Skeletal muscle cell (primary cell): ENCODE results near the gene KIF15.

ENCODE experiments used
- DNase-seq: peaks from one replicate; pipeline ENCODE4 v3.0.0-alpha.2; 2010; ENCODE audit warnings: low read depth
- H3K4me3 ChIP-seq: 2 replicates; pipeline ENCODE4 v1.5.1; 2011; ENCODE audit warnings: low read depth, mild to moderate bottlenecking, control low read depth, low read length, moderate library complexity

KIF15 gene, protein sequence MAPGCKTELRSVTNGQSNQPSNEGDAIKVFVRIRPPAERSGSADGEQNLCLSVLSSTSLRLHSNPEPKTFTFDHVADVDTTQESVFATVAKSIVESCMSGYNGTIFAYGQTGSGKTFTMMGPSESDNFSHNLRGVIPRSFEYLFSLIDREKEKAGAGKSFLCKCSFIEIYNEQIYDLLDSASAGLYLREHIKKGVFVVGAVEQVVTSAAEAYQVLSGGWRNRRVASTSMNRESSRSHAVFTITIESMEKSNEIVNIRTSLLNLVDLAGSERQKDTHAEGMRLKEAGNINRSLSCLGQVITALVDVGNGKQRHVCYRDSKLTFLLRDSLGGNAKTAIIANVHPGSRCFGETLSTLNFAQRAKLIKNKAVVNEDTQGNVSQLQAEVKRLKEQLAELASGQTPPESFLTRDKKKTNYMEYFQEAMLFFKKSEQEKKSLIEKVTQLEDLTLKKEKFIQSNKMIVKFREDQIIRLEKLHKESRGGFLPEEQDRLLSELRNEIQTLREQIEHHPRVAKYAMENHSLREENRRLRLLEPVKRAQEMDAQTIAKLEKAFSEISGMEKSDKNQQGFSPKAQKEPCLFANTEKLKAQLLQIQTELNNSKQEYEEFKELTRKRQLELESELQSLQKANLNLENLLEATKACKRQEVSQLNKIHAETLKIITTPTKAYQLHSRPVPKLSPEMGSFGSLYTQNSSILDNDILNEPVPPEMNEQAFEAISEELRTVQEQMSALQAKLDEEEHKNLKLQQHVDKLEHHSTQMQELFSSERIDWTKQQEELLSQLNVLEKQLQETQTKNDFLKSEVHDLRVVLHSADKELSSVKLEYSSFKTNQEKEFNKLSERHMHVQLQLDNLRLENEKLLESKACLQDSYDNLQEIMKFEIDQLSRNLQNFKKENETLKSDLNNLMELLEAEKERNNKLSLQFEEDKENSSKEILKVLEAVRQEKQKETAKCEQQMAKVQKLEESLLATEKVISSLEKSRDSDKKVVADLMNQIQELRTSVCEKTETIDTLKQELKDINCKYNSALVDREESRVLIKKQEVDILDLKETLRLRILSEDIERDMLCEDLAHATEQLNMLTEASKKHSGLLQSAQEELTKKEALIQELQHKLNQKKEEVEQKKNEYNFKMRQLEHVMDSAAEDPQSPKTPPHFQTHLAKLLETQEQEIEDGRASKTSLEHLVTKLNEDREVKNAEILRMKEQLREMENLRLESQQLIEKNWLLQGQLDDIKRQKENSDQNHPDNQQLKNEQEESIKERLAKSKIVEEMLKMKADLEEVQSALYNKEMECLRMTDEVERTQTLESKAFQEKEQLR (N-terminal part only)

DNA sequence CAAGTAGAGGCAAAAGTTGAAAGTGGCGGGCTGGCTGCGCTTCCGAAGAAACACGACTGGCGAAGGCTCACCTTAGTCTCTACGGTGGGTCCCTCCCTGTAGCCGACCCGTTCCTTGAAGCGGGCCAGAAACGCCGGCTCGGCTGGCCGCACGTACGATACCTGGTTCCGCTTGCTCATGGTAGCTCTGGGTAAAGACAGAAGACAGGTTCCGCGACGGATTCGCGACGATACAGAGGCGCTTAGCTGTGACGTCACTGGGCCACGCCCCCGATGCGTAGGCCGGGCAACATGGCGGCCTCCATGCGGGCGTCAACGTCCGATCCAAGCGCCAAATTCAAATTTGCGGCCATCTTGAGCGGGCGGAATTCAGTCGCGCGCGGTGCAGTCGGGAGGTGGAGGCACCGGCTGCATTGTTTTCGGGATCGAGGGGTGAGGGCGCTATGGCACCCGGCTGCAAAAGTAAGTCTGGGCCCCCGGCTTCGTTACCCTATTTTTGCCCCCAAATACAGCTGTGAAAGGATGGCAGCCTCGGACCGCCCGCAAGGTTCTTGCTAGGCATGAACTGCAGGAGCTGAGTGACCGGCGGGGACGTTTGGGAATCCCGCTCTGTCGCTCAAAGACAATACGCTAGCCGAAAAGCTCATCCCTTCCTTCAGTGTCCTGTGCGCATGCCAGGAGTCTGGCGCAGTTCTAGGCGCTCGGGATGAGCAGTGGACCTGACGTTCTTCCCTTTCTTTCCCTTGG, at the start of gene KIF15, which contains the start of gene KIAA1143:
Gene KIF15 (plus strand): TSS at position 371 of the 746 bp plus-strand sequence. CDS start 72 bp downstream, at position 443.
Gene KIAA1143 (minus strand): TSS at position 196 of the 746 bp plus-strand sequence. CDS start 17 bp downstream, at position 179.
- peak; percentile 80 for DNase-seq
- peak within 1 kb of the TSS; percentile 70 for H3K4me3 ChIP-seq

DNA sequence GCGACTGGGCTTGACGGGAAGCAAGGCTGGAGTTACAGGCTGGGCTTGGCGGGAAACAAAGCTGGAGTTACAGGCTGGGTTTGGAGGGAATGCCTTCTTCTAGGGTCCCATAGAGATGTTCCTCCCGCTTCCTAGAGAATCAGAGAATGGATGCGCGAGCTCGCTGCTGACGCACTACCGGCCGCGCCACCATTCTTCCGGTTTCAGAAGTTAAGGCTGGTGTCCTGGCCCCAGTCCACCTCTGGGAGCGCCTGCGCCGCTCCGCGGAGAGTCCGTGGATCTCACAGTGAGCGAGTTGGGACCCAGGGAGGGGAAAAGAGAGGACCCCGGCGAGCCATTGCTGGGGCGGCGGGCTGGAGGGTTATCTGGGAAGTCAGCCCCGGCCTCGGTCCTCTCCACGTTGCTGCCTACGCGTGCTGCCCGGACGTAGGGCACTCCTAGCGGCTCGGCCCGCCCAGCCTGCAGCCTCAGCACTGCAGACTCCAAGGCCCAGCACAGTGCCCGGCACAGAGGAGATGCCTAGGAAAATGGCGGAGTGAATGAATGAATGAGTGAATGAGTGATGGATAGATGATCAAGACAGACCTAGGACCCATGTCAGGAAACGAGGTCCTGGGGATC, 49.0 kb upstream of the KIF15 start, which contains the start of gene ZNF502:
Gene ZNF502 (plus strand): TSS at position 206 of the 621 bp plus-strand sequence. CDS start 7,602 bp downstream, outside the sequence.
- peak; percentile 68 for DNase-seq
- peak within 1 kb of the TSS; percentile 84 for H3K4me3 ChIP-seq

DNA sequence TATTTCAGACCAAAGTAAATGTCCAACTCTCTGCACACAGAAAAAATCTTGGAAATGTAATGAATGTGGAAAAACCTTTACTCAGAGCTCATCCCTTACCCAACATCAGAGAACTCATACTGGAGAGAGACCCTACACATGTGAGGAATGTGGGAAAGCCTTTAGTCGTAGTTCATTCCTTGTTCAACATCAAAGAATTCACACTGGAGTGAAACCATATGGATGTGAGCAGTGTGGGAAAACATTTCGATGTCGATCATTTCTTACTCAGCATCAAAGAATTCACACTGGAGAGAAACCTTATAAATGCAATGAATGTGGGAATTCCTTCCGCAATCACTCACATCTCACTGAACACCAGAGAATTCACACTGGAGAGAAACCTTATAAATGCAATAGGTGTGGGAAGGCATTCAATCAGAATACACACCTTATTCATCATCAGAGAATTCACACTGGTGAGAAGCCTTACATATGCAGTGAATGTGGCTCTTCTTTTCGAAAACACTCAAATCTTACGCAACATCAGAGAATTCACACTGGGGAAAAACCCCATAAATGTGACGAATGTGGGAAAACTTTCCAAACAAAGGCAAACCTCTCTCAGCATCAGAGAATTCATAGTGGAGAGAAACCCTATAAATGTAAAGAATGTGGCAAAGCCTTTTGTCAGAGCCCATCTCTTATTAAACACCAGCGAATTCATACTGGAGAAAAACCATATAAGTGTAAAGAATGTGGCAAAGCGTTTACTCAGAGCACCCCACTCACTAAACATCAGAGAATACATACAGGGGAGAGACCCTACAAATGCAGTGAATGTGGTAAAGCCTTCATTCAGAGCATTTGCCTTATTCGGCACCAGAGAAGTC, 40.1 kb upstream of the KIF15 start:
- H3K4me3 ChIP-seq = no peak overlapping the region
- no peak for DNase-seq

DNA sequence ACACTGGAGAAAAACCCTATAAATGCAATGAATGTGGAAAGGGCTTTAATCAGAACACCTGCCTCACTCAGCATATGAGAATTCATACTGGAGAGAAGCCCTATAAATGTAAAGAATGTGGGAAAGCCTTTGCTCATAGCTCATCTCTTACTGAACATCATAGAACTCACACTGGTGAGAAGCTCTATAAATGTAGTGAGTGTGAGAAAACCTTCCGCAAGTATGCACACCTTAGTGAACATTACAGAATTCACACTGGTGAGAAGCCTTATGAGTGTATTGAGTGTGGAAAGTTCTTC, 39.5 kb upstream of the KIF15 start:
- DNase-seq = no peak
- H3K4me3 ChIP-seq = no peak overlapping the region

DNA sequence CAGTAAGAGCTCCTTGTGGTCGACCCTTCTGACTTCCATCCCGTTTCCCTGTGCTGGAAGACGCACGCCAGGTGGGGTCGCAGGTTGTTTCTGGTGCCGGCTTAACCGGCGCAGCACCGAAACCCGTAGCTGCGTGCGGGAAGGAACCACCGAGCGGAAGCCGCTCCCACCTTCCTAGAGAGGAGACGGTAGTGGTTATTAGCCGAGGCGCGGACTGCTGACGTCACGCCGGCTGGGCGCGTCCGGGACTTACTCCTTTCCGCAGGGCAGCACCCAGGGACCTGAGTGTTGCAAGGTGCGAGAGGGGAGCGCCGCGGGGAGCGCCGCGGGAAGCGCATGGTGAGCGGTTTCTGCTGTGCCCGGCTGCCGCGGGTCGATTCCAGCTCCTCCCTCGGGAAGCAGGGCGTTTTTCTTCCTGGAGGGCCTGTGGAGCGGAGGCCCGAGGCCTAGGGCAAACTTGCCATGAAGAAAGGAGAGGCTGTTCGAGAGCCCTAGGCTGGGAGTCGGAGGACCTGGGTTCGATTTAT, 32.1 kb upstream of the KIF15 start, which contains the start of gene ZNF501:
Gene ZNF501 (plus strand): TSS at position 252 of the 527 bp plus-strand sequence. CDS start 4,787 bp downstream, outside the sequence.
- H3K4me3 ChIP-seq = peak within 1 kb of the TSS; percentile 77
- DNase-seq = peak; percentile 80

DNA sequence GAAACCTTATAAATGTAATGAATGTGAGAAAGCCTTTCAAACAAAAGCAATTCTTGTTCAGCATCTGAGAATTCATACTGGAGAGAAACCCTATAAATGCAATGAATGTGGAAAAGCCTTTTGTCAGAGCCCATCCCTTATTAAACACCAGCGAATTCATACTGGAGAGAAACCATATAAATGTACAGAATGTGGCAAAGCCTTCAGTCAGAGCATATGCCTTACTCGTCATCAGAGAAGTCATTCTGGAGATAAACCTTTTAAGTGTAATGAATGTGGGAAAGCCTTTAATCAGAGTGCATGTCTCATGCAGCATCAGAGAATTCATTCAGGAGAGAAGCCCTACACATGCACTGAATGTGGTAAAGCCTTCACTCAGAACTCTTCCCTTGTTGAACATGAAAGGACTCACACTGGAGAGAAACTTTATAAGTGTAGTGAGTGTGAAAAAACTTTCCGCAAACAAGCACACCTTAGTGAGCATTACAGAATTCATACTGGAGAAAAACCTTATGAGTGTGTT, 26.9 kb upstream of the KIF15 start:
- H3K4me3 ChIP-seq = no peak overlapping the region
- DNase-seq = no peak

DNA sequence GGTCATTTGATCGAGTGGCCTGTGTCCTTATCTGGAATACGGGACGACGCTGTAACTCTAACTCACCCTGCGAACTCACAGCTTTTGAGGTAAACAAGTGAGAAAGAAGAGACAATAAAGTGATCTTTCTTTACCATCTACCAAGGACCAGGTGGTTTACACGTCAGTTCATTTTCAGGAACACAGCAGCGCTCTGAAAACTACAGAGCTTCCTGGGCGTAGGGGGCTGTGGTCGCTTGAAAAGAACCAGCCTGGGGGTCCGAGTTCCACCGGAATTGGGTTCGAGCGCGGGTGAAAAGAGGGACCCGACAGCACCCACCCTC, 532 bp upstream of the KIF15 start:
- no peak for DNase-seq
- peak overlapping the region; percentile 70 for H3K4me3 ChIP-seq

DNA sequence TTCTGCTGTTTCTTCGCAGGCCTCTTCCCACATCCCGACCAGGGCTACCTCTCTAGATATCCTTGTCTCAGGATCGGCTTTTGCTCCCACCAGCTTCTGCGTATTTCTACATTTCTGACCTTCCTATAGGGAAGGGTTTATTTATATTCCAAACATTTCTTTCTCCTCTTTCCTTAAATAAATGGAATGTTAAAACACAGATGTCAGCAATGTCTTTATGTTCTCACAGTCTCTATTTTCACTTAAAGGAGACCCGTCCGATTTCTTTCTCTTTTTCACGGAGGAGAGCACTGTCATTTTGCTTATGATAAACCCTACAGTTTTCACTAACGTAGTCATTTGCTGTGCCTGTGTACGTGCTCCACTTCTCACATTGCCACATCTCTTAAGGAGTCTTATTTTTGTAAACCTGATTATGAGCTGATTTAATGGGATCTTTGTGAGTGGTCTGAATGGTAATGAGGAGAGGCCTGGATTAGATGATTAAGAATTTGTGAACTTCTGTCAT, 630 bp downstream of the KIF15 start:
- peak overlapping the region; percentile 70 for H3K4me3 ChIP-seq
- no peak for DNase-seq

DNA sequence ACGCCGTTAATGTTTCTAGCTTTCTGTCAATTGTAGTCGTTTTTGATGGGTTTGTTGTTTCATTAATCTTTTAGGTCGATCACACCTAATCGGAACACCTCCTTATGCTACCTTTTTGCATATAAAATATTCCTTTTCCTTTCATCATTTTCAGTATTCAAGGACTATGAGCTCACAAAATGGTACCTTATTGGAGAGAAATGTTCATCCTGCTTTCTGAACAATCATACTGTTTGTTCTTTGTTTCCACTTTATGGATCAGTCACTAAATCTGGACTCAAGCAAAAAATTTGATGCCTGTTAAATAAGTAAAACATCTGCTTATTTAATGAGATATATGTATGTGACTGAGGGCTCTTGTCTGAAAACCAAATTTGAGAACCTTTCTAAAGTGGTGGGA, 1.1 kb downstream of the KIF15 start:
- no peak for DNase-seq
- peak overlapping the region; percentile 70 for H3K4me3 ChIP-seq

DNA sequence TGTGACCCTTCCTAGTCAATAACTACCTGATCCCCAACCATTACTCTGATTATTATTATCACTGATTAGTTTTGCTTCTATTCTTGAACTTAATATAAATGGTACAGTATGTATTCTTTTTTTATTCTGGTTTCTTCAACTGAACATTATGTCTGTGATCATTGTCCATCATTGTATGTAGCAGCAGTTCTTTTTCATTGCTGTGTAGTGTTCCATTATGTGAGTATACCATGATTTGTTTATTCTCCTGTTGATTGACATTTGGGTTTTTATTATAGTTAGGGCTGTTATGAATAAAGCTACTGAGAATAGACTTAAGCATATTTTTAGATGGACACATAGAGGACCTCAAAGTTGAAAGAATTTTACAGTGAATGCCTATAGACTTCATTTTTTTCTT, 2.7 kb downstream of the KIF15 start:
- H3K4me3 ChIP-seq = no peak overlapping the region
- DNase-seq = no peak

DNA sequence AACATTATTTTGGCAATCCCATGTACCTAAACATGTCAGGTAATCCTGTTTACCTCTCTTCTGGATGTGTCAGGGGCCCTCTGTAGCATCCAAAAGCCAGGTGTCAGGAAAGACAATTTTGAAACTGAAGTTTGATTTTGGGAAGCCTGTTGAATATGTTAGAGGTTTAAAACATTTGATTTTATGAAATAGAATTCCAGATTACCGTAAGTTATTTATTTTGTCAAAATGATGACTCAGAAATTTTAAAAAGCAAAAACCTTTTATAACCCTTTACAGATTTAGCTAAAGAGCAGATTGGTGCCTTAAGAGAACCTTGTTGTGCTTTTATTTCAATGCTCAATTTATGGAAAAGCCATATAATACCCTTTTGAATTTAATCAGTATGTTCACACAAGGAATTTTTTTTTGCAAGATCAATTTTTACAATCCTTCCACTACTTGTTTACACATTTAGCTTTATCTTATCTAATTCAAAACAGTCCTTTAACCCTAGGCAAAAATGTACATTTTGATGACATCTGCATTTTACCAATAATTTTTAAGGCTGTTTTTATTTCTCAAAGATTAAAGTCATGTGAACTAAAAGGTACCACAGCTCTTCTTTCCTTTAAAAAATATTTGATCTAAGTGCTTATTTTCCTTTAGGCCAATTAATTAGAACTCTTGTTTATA, 10.0 kb downstream of the KIF15 start:
- H3K4me3 ChIP-seq = no peak overlapping the region
- no peak for DNase-seq

DNA sequence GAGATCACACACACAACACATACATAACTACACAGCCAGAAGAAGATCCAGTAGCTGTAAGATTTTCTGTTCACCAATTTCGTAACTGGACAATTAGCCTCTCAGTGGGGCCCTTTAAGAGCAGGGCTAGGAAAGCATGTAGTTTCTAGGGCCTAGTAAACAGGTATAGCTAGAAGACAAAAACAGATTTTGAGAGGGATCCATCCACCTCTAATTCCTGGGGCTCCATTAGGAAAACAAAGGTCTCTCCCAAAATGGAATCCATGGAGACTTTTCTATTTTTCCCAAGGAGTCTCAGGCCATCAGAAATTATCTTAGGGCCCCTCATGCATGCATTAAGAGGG, 10.5 kb downstream of the KIF15 start:
- no peak for DNase-seq
- no peak overlapping the region for H3K4me3 ChIP-seq

DNA sequence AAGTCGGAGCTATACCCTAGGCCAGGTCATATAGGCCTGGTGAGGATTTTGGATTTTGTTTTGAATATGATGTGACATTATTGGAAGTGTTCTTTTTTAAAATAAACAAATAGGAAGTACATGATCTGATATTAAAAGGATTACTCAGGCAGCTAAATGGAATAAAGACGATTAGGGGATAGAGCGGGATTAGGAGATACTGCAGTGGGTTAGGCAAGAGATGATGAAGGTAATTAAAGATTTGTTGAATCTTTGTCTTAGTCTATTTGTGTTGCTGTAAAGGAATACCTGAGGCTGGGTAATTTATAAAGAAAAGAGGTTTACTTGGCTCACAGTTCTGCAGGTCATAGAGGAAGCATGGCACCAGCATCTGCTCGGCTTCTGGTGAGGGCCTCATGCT, 21.3 kb downstream of the KIF15 start:
- DNase-seq = no peak
- no peak overlapping the region for H3K4me3 ChIP-seq

DNA sequence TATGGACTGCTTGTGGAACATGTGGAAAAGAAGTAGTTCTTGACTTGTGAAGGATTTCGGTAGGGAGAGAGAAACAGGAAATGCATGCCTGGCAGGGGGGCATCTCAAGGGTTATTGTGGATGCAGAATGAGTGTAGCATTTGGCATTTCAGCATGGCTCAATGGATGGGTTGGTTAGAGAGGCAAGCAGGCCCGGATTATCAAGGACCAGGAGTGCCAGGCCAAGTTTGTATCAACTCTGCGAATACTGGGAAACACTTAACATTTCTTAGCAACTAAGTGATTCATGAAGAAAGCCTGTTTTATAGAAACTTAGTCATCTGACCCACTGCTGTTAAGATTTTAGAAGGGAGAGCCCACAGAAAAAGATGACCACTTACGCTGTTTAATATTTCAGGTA, 33.6 kb downstream of the KIF15 start:
- no peak overlapping the region for H3K4me3 ChIP-seq
- DNase-seq = no peak

DNA sequence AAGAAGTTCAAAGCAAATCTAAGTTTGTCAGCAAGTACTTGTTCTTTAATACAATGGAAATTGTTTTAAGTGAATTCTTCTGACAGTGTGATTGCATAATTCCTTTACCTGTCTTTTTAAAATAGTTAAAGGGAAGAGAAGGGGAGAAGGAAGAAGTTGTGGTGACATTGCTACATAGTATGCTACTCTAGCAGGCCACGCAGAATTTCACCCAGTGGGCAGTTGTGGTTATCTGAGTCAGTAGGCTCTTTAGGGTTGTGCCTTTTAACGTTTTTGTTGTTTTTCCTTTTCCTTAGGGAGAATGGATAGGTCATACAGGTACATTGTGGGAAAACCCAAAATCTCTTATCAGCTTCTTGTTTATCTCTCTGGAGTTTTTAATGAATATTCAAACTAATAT, 40.4 kb downstream of the KIF15 start:
- H3K4me3 ChIP-seq = no peak overlapping the region
- DNase-seq = no peak

DNA sequence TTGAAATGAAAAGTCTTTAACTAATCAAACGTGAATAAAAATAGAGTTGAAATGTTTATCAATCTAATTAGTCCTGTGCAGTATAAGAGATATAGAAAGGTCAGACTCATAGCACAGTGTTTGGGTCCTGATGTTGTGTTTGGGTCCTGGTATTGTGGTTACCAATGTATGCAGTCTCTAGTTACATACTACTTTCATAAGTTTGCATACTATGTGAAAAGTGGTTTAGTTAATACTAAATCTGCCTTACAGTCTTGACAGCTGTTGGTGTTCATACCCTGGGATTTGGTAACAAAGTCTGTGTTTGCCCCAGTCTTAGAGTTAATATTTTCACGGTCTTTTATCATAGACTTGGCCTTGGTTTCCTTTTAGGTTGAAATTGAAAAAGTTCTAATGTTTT, 41.7 kb downstream of the KIF15 start:
- no peak overlapping the region for H3K4me3 ChIP-seq
- no peak for DNase-seq

DNA sequence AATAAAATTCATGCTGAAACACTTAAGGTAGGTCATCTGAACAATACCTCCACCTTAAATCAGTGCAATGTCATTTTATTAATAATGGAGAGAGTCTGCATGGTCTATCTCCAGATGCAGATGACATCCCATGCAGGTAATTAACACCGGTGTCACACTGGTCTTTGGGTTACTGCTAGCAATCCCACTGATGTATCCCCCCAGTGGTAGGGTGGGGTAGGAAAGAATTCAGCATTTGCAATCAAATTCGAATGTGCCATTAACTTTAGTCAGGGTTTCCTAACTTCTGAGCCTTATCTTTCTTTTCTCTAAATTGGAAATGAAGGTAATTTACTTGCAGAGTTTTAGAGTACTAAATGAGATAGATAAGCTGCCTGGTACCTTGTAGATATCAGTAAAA, 44.4 kb downstream of the KIF15 start:
- DNase-seq = no peak
- no peak overlapping the region for H3K4me3 ChIP-seq
